ENCODE measurements around the gene WDSUB1. TPM values are rescaled to one million over a fixed set of nuclear protein-coding genes. Genes with fewer than 3 reads are reported as not detected.

Gene WDSUB1
- total RNA-seq, 4 donors from 2014 or later, result 2.8 to 7.6 (median 5.5) TPM

DNA sequence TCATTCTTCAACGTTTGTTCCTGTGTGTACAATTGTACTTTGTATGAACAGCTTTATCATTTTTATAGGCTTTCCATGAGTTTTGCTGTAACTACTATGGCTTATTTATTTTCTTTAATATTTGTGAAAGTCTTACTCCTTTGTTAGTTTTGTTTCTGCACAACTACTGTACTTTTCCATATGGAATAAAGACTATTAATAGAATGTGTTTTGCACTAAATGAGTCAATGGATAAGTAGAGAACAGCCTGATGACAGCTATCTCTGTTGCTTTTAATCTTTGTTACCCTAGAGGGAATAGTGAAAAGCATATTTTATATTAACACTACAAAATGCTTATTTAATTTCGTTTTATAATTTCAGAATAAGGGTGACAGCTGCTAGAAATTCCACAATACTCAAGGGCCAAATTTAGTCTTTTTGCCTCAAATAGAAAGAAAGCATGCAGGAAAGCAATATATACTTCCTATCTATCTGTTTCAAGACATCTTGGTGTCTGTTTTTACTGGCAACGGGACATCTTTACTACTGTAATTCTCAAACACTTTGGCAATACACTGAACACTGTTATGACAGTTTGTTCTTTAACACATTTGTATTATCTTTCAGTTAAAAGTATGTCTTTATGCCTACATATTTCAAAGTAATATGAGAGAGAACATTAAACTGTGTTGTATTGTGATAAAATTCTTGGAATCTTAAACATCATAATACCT, 53.9 kb downstream of the WDSUB1 start:
- intact Hi-C loops (cut with DNase I; ENCODE audit: low total_unique reads), result no loop called here
- TF ChIP-seq POLR2A (IDR thresholded peaks at IDR 0.05) (no peak), CTCF (IDR thresholded peaks at IDR 0.05) (no peak)
- WGBS, 2 donors, result 44 to 46% methylated on average over 3 of the region's 3 CpGs
- H3K4me3 ChIP-seq (ENCODE audit: low read depth, poor library complexity, severe bottlenecking), result no peak overlapping the region
- DNase-seq (ENCODE audit: low spot score in 2 of 2), result no peak

DNA sequence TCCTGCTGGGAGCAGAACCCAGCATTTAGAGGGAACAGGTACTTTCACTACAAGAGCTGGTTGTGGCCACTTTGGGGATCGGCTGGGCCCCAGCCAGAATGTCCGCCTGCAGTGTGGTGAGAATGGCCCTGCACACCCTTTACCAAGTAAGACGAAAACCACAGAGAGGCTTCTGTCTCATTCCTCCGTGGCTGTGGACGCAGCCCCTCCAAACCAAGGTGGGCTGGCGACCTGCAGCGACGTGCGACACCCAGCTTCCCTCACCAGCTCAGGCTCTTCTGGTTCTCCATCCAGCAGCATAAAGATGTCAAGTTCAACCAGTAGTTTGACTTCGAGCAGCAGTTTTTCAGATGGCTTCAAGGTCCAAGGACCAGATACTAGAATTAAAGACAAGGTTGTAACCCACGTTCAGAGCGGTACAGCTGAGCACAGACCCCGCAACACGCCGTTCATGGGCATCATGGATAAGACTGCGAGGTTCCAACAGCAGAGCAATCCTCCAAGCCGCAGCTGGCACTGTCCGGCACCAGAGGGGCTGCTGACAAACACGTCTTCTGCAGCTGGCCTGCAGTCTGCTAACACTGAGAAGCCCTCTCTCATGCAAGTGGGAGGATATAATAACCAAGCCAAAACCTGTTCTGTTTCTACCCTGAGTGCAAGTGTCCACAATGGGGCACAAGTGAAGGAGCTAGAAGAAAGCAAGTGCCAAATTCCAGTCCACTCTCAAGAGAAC, 56.2 kb downstream of the WDSUB1 start:
- TF ChIP-seq POLR2A (IDR thresholded peaks at IDR 0.05) (no peak), CTCF (IDR thresholded peaks at IDR 0.05) (no peak)
- DNase-seq (ENCODE audit: low spot score in 2 of 2), result peak in 1 of 2 donors; percentile 75
- WGBS, 2 donors, result 93 to 94% methylated on average over 17 to 19 of the region's 19 CpGs
- intact Hi-C loops (cut with DNase I; ENCODE audit: low total_unique reads), result no loop called here
- no peak overlapping the region for H3K4me3 ChIP-seq (ENCODE audit: low read depth, poor library complexity, severe bottlenecking)

- peak in 1 of 2 donors; percentile 76 for DNase-seq (ENCODE audit: low spot score in 2 of 2)
- no peak overlapping the region for H3K4me3 ChIP-seq (ENCODE audit: low read depth, poor library complexity, severe bottlenecking)
- TF ChIP-seq CTCF (IDR thresholded peaks at IDR 0.05), result no peak
- WGBS, 2 donors, result 91 to 97% methylated on average over 15 of the region's 15 CpGs
- intact Hi-C loops (cut with DNase I; ENCODE audit: low total_unique reads), result no loop called here
Measured at GRCh38 chr2:159229476-159230144, 56.9 kb downstream of the WDSUB1 start.

GRCh38 chr2:159228081-159228581, 58.4 kb downstream of the WDSUB1 start:
- TF ChIP-seq CTCF (IDR thresholded peaks at IDR 0.05) (no peak), POLR2A (IDR thresholded peaks at IDR 0.05) (no peak)
- WGBS, 2 donors, result 70 to 82% methylated on average over 14 of the region's 14 CpGs
- intact Hi-C loops (cut with DNase I; ENCODE audit: low total_unique reads), result no loop called here
- DNase-seq (ENCODE audit: low spot score in 2 of 2), result peak in 1 of 2 donors; percentile 83
- H3K4me3 ChIP-seq (ENCODE audit: low read depth, poor library complexity, severe bottlenecking), result no peak overlapping the region

GRCh38 chr2:159227467-159227866, 59.0 kb downstream of the WDSUB1 start:
- 58 to 70% methylated on average over 3 of the region's 3 CpGs for WGBS, 2 donors
- H3K4me3 ChIP-seq (ENCODE audit: low read depth, poor library complexity, severe bottlenecking), result no peak overlapping the region
- DNase-seq (ENCODE audit: low spot score in 2 of 2), result peak in 1 of 2 donors; percentile 65
- intact Hi-C loops (cut with DNase I; ENCODE audit: low total_unique reads), result no loop called here
- no peak for TF ChIP-seq CTCF (IDR thresholded peaks at IDR 0.05)
- TF ChIP-seq POLR2A (IDR thresholded peaks at IDR 0.05), result no peak
